NCI-H524 treated with DMSO at 0.1 percent for 48 hours (cell line): ENCODE data around the gene RBBP4.
"Not testable (repeated sequence)": the region's sequence is repeated elsewhere in the genome, so short reads cannot be mapped to it uniquely, and the experiment has no call there.

Experiments
- DNase-seq: peaks from one replicate; lab custom pipeline; 2025; lab: John Stamatoyannopoulos, UW

Gene RBBP4

GRCh38 chr1:32650752-32651460, at the start of gene RBBP4:
Gene RBBP4, plus strand, starts transcription at chr1:32651208. Its CDS starts 99 bp downstream, at chr1:32651307.
- peak; percentile 85 for DNase-seq

- no peak for DNase-seq
These were observed 45.1 kb upstream of the RBBP4 start for GRCh38 chr1:32605711-32606424.

GRCh38 chr1:32606565-32607371, 44.2 kb upstream of the RBBP4 start:
- DNase-seq = no peak

- DNase-seq = no peak
These were observed 41.8 kb upstream of the RBBP4 start for GRCh38 chr1:32609180-32609579.

GRCh38 chr1:32611859-32612188, 39.2 kb upstream of the RBBP4 start:
- no peak for DNase-seq

GRCh38 chr1:32612189-32612881, 38.7 kb upstream of the RBBP4 start:
- peak; percentile 33 for DNase-seq

- no peak for DNase-seq
These were observed 37.5 kb upstream of the RBBP4 start for GRCh38 chr1:32613472-32613871.

GRCh38 chr1:32618673-32619221, 32.3 kb upstream of the RBBP4 start:
- no peak for DNase-seq

- no peak for DNase-seq
These were observed 31.1 kb upstream of the RBBP4 start for GRCh38 chr1:32619701-32620485.

- no peak for DNase-seq
These were observed 28.8 kb upstream of the RBBP4 start for GRCh38 chr1:32622205-32622604.

- DNase-seq = no peak
These were observed 28.0 kb upstream of the RBBP4 start for GRCh38 chr1:32622806-32623681.

GRCh38 chr1:32623775-32624174, 27.2 kb upstream of the RBBP4 start:
- DNase-seq = no peak

GRCh38 chr1:32626176-32626575, 24.8 kb upstream of the RBBP4 start:
- no peak for DNase-seq

- no peak for DNase-seq
These were observed 23.3 kb upstream of the RBBP4 start for GRCh38 chr1:32627596-32628162.

- DNase-seq = not testable (repeated sequence)
These were observed 20.8 kb upstream of the RBBP4 start for GRCh38 chr1:32630173-32630572.

GRCh38 chr1:32632829-32633228, 18.2 kb upstream of the RBBP4 start:
- DNase-seq = no peak

- DNase-seq = no peak
These were observed 15.3 kb upstream of the RBBP4 start for GRCh38 chr1:32635508-32636277.

GRCh38 chr1:32636914-32637645, 13.9 kb upstream of the RBBP4 start:
- DNase-seq = no peak
